ENCODE results near the gene BEND2. TPM values are rescaled to one million over a fixed set of nuclear protein-coding genes. Genes with fewer than 3 reads are reported as not detected.

The BEND2 gene
- total and polyA plus RNA-seq, 2 experiments from 2014 or later, result not detected

- DNase-seq (ENCODE audit: low read depth in 1 of 2, low spot score in 1 of 2), result no peak
- H3K4me3 ChIP-seq, result no peak overlapping the region
- no peak for TF ChIP-seq CTCF (IDR thresholded peaks at IDR 0.05; ENCODE audit: low read depth, low read length)
These were observed 74.7 kb downstream of the BEND2 start for GRCh38 chrX:18146009-18146408.

GRCh38 chrX:18136816-18137215 lies 83.9 kb downstream of the BEND2 start:
- Histone ChIP-seq H3K4me3 (no peak overlapping the region), H3K9me3 (ENCODE audit: low read depth) (no peaks in the 10 kb centered on the region), H3K4me1 (ENCODE audit: low read depth) (no peaks in the 10 kb centered on the region), H3K27ac (no peak overlapping the region), H3K27me3 (no peaks in the 10 kb centered on the region), H3K36me3 (no peaks in the 10 kb centered on the region)
- TF ChIP-seq CTCF (IDR thresholded peaks at IDR 0.05; ENCODE audit: low read depth, low read length), result no peak
- DNase-seq (ENCODE audit: low read depth in 1 of 2, low spot score in 1 of 2), result no peak

More at GRCh38 chrX:18146009-18146408, 74.7 kb downstream of the BEND2 start:
- no peaks in the 10 kb centered on the region for H3K9me3 ChIP-seq (ENCODE audit: low read depth)
- no peaks in the 10 kb centered on the region for H3K27me3 ChIP-seq
- H3K36me3 ChIP-seq, result no peaks in the 10 kb centered on the region
- H3K4me1 ChIP-seq (ENCODE audit: low read depth), result no peaks in the 10 kb centered on the region
- no peak overlapping the region for H3K27ac ChIP-seq

GRCh38 chrX:18133605-18134004 lies 87.1 kb downstream of the BEND2 start:
- H3K9me3 ChIP-seq (ENCODE audit: low read depth), result no peaks in the 10 kb centered on the region

GRCh38 chrX:18129690-18130089 lies 91.0 kb downstream of the BEND2 start:
- Histone ChIP-seq H3K27me3 (no peaks in the 10 kb centered on the region), H3K9me3 (ENCODE audit: low read depth) (no peaks in the 10 kb centered on the region), H3K27ac (no peak overlapping the region), H3K36me3 (no peaks in the 10 kb centered on the region), H3K4me1 (ENCODE audit: low read depth) (no peaks in the 10 kb centered on the region), H3K4me3 (no peak overlapping the region)
- no peak for TF ChIP-seq CTCF (IDR thresholded peaks at IDR 0.05; ENCODE audit: low read depth, low read length)
- DNase-seq (ENCODE audit: low read depth in 1 of 2, low spot score in 1 of 2), result no peak

More at GRCh38 chrX:18133605-18134004, 87.1 kb downstream of the BEND2 start:
- no peak overlapping the region for H3K4me3 ChIP-seq
- H3K27ac ChIP-seq, result no peak overlapping the region
- no peaks in the 10 kb centered on the region for H3K27me3 ChIP-seq
- no peaks in the 10 kb centered on the region for H3K36me3 ChIP-seq
- H3K4me1 ChIP-seq (ENCODE audit: low read depth), result no peaks in the 10 kb centered on the region
- TF ChIP-seq CTCF (IDR thresholded peaks at IDR 0.05; ENCODE audit: low read depth, low read length), result no peak
- DNase-seq (ENCODE audit: low read depth in 1 of 2, low spot score in 1 of 2), result no peak

GRCh38 chrX:18126971-18127370 lies 93.7 kb downstream of the BEND2 start:
- Histone ChIP-seq H3K9me3 (ENCODE audit: low read depth) (no peaks in the 10 kb centered on the region), H3K36me3 (no peaks in the 10 kb centered on the region), H3K4me1 (ENCODE audit: low read depth) (no peaks in the 10 kb centered on the region), H3K4me3 (no peak overlapping the region), H3K27ac (no peak overlapping the region), H3K27me3 (no peaks in the 10 kb centered on the region)
- no peak for TF ChIP-seq CTCF (IDR thresholded peaks at IDR 0.05; ENCODE audit: low read depth, low read length)
- DNase-seq (ENCODE audit: low read depth in 1 of 2, low spot score in 1 of 2), result no peak

- no peak overlapping the region for H3K4me3 ChIP-seq
- H3K4me1 ChIP-seq (ENCODE audit: low read depth), result no peaks in the 10 kb centered on the region
- H3K9me3 ChIP-seq (ENCODE audit: low read depth), result no peaks in the 10 kb centered on the region
- DNase-seq (ENCODE audit: low read depth in 1 of 2, low spot score in 1 of 2), result no peak
- no peak overlapping the region for H3K27ac ChIP-seq
- H3K27me3 ChIP-seq, result no peaks in the 10 kb centered on the region
- no peak for TF ChIP-seq CTCF (IDR thresholded peaks at IDR 0.05; ENCODE audit: low read depth, low read length)
- H3K36me3 ChIP-seq, result no peaks in the 10 kb centered on the region
These were observed 100.8 kb downstream of the BEND2 start for GRCh38 chrX:18119856-18120255.
